A673 (cell line): ENCODE results near the gene CIT. TPM values are rescaled to one million over a fixed set of nuclear protein-coding genes. Genes with fewer than 3 reads are reported as not detected.

ENCODE experiments used
- BruUV-seq: library from RNA; stranded (reverse); fragments of 400-500 nt; replicated peaks from 2 replicates; lab custom pipeline; 2021; lab: Mats Ljungman, UMichigan
- CTCF ChIA-PET: fragments of 300-600 bp; sonication (Branson Sonifier 250); formaldehyde crosslinking; loops from one replicate; lab custom pipeline; 2022; ENCODE audit warnings: antibody characterized with exemption; lab: Charles Lee
- POLR2A ChIA-PET: fragments of 300-600 bp; sonication (Branson Sonifier 250); formaldehyde crosslinking; loops from one replicate; lab custom pipeline; 2022; ENCODE audit warnings: antibody characterized with exemption; ENCODE audit not compliant: low non-redundant PET; lab: Charles Lee
- DNase-seq: peaks from one replicate; pipeline ENCODE4 v3.0.0-alpha.2; 2015; ENCODE audit warnings: low spot score
- H3K27ac ChIP-seq: fragments of 200-600 bp; sonication (generic); 2 replicates; pipeline ENCODE4 v1.5.1; 2016; ENCODE audit warnings: mixed run types, low read depth, mild to moderate bottlenecking, mixed read lengths, antibody characterized with exemption, low read length; ENCODE audit not compliant: poor library complexity, severe bottlenecking
- H3K27me3 ChIP-seq: fragments of 200-600 bp; sonication (generic); replicated peaks from 2 replicates; pipeline ENCODE4 v1.6.1; 2017; ENCODE audit warnings: mixed run types, low read depth, mild to moderate bottlenecking, mixed read lengths, antibody characterized with exemption, low read length; ENCODE audit not compliant: insufficient read depth, poor library complexity
- H3K36me3 ChIP-seq: fragments of 200-600 bp; sonication (generic); 2 replicates; pipeline ENCODE4 v1.6.1; 2016; ENCODE audit warnings: mixed run types, mild to moderate bottlenecking, mixed read lengths, antibody characterized with exemption, low read length; ENCODE audit not compliant: insufficient read depth, poor library complexity, severe bottlenecking
- H3K4me1 ChIP-seq: fragments of 200-600 bp; sonication (generic); 2 replicates; pipeline ENCODE4 v1.6.1; 2017; ENCODE audit warnings: mixed run types, mild to moderate bottlenecking, mixed read lengths, antibody characterized with exemption, low read length; ENCODE audit not compliant: insufficient read depth, poor library complexity, severe bottlenecking
- H3K4me3 ChIP-seq: fragments of 200-600 bp; sonication (generic); 2 replicates; pipeline ENCODE4 v1.5.1; 2016; ENCODE audit warnings: low read depth, mixed run types, mild to moderate bottlenecking, mixed read lengths, low read length; ENCODE audit not compliant: poor library complexity, severe bottlenecking
- H3K9me3 ChIP-seq: fragments of 200-600 bp; sonication (generic); 2 replicates; pipeline ENCODE4 v1.6.1; 2016; ENCODE audit warnings: mixed run types, low read depth, mild to moderate bottlenecking, mixed read lengths, antibody characterized with exemption, low read length; ENCODE audit not compliant: poor library complexity, severe bottlenecking
- CTCF ChIP-seq: fragments of 300-800, 200-600 bp; sonication (generic); conservative IDR thresholded peaks from 2 replicates; pipeline ENCODE4 v1.5.1; 2017; ENCODE audit warnings: low read depth, mild to moderate bottlenecking, antibody characterized with exemption, low read length, moderate library complexity, mixed read lengths
- EZH2 ChIP-seq: fragments of 200-600 bp; sonication (generic); IDR thresholded peaks from 2 replicates; pipeline ENCODE4 v1.6.1; 2017; ENCODE audit warnings: borderline replicate concordance, low read depth, mild to moderate bottlenecking, mixed read lengths, antibody characterized with exemption, low read length; ENCODE audit not compliant: poor library complexity, severe bottlenecking
- intact Hi-C: fragments of 100-400 bp; cut with micrococcal nuclease; formaldehyde crosslinking; loops from one replicate; pipeline ENCODE4 v1.10.0; 2022; ENCODE audit not compliant: unreplicated experiment
- total RNA-seq: library from RNA; stranded (reverse); gene quantifications from 2 replicates; pipeline ENCODE4 v1.2.3, GENCODE V29; 2021

The CIT gene
- total RNA-seq, 1 experiment from 2014 or later = 62.4 TPM

- CTCF ChIA-PET = interaction anchor here (1.2 kb wide), 1 partner anchor 17 kb away, joined by 3 read pairs; the partner anchor contains the start of gene PRKAB1
- no peaks in the 10 kb centered on the region for H3K4me1 ChIP-seq
- DNase-seq = no peak
- BruUV-seq = no TSS peak
- no peak overlapping the region for H3K4me3 ChIP-seq
- H3K27ac ChIP-seq = no peak overlapping the region
- intact Hi-C loops = no loop called here
- no peaks in the 10 kb centered on the region for H3K9me3 ChIP-seq
- H3K36me3 ChIP-seq = peaks cover 15% of the 10 kb centered on the region
- H3K27me3 ChIP-seq = no peaks in the 10 kb centered on the region
- no peak for TF ChIP-seq CTCF
- no peak for TF ChIP-seq EZH2
- POLR2A ChIA-PET = no interaction called here
These were observed 192.3 kb downstream of the CIT start for GRCh38 chr12:119684711-119685369.

GRCh38 chr12:119683816-119684215 lies 193.3 kb downstream of the CIT start:
- Histone ChIP-seq H3K27me3 (no peaks in the 10 kb centered on the region), H3K36me3 (peaks cover 23% of the 10 kb centered on the region), H3K4me1 (no peaks in the 10 kb centered on the region), H3K27ac (no peak overlapping the region), H3K9me3 (no peaks in the 10 kb centered on the region), H3K4me3 (no peak overlapping the region)
- POLR2A ChIA-PET = no interaction called here
- DNase-seq = no peak
- no peak for TF ChIP-seq EZH2
- TF ChIP-seq CTCF = no peak
- CTCF ChIA-PET = no interaction called here
- no TSS peak for BruUV-seq
- intact Hi-C loops = no loop called here

GRCh38 chr12:119683413-119683812 lies 193.7 kb downstream of the CIT start:
- Histone ChIP-seq H3K4me3 (no peak overlapping the region), H3K4me1 (no peaks in the 10 kb centered on the region), H3K9me3 (no peaks in the 10 kb centered on the region), H3K36me3 (peaks cover 27% of the 10 kb centered on the region), H3K27ac (no peak overlapping the region), H3K27me3 (no peaks in the 10 kb centered on the region)
- no peak for TF ChIP-seq CTCF
- TF ChIP-seq EZH2 = no peak
- CTCF ChIA-PET = no interaction called here
- POLR2A ChIA-PET = no interaction called here
- no TSS peak for BruUV-seq
- intact Hi-C loops = no loop called here
- no peak for DNase-seq
